Panc1 (cell line): ENCODE measurements around the gene TMEM107.

ENCODE experiments used
- CTCF ChIP-seq: fragments of 450-650 bp; IDR thresholded peaks from 2 replicates; pipeline ENCODE4 v1.5.1; 2017; ENCODE audit warnings: mild to moderate bottlenecking
- POLR2AphosphoS5 ChIP-seq: IDR thresholded peaks from 2 replicates; pipeline ENCODE4 v1.6.1; 2012; ENCODE audit warnings: mild to moderate bottlenecking, low read depth, low read length, moderate library complexity
- REST ChIP-seq, 2 experiments: IDR thresholded peaks; 2 replicates each; pipeline ENCODE4 v1.6.1; 2011 to 2012; ENCODE audit warnings: low read depth in 2 of 2, control low read depth in 1 of 2, low read length in 1 of 2, mild to moderate bottlenecking in 1 of 2, moderate library complexity in 1 of 2; ENCODE audit not compliant: insufficient read depth in 1 of 2

GRCh38 chr17:8164815-8165131 lies 11.4 kb downstream of the TMEM107 start:
- no peak for TF ChIP-seq CTCF
- no peak for TF ChIP-seq POLR2AphosphoS5
- no peak for TF ChIP-seq REST (IDR thresholded peaks at IDR 0.05; ENCODE audit: insufficient read depth in 1 of 2, low read depth in 2 of 2, low read length in 1 of 2)
